ENCODE measurements around the gene ATP2B2. TPM values are rescaled to one million over a fixed set of nuclear protein-coding genes. Genes with fewer than 3 reads are reported as not detected.

ATP2B2 gene
- total RNA-seq, 4 donors from 2014 or later = 0.11 to 0.42 (median 0.15) TPM; not detected in 1

GRCh38 chr3:10487988-10488633 is 17.3 kb downstream of the ATP2B2 start:
- Histone ChIP-seq H3K27ac (no peak overlapping the region), H3K27me3 (no peaks in the 10 kb centered on the region), H3K4me1 (no peaks in the 10 kb centered on the region), H3K9me3 (no peaks in the 10 kb centered on the region), H3K4me3 (replicated peaks in 1 of 3) (no peak overlapping the region), H3K36me3 (no peaks in the 10 kb centered on the region)
- DNase-seq = no peak
- intact Hi-C loops (cut with DNase I) = no loop called here
- WGBS, 2 donors = 79 to 81% methylated on average over 3 of the region's 4 CpGs
- TF ChIP-seq POLR2A (IDR thresholded peaks at IDR 0.05) = no peak
- TF ChIP-seq CTCF (IDR thresholded peaks at IDR 0.05) = no peak

GRCh38 chr3:10485806-10486205 is 19.6 kb downstream of the ATP2B2 start:
- no peak for TF ChIP-seq POLR2A (IDR thresholded peaks at IDR 0.05)
- TF ChIP-seq CTCF (IDR thresholded peaks at IDR 0.05) = no peak
- Histone ChIP-seq H3K27ac (no peak overlapping the region), H3K36me3 (no peaks in the 10 kb centered on the region), H3K4me1 (no peaks in the 10 kb centered on the region), H3K27me3 (no peaks in the 10 kb centered on the region), H3K9me3 (no peaks in the 10 kb centered on the region), H3K4me3 (replicated peaks in 1 of 3) (no peak overlapping the region)
- DNase-seq = no peak
- intact Hi-C loops (cut with DNase I) = no loop called here
- 90 to 98% methylated on average over 7 to 8 of the region's 8 CpGs for WGBS, 2 donors

DNA sequence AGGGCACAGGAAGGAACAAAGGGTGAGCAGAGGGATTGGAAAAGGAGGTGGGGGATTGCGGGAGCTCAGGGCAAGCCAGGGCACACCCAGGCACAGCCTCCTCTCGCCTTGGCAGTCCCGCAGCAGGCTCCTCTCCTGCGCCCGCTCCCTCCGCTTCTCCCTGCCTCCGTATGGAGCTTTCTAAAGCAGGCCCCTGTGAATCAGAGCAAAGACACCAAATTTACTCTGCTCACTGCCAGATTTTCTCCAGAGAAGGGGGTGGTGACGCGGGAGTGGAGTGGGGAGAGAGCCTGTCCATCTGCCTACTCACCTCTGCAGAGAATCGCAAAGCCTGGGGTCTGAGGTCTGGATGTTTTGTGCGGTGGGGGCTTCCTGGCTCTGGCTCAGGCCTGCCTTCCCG is 20.0 kb downstream of the ATP2B2 start:
- intact Hi-C loops (cut with DNase I) = no loop called here
- Histone ChIP-seq H3K27ac (no peak overlapping the region), H3K9me3 (no peaks in the 10 kb centered on the region), H3K27me3 (no peaks in the 10 kb centered on the region), H3K4me1 (no peaks in the 10 kb centered on the region), H3K4me3 (replicated peaks in 1 of 3) (no peak overlapping the region), H3K36me3 (no peaks in the 10 kb centered on the region)
- TF ChIP-seq POLR2A (IDR thresholded peaks at IDR 0.05) (no peak), CTCF (IDR thresholded peaks at IDR 0.05) (no peak)
- DNase-seq = no peak
- 61 to 77% methylated on average over 12 of the region's 12 CpGs for WGBS, 2 donors

DNA sequence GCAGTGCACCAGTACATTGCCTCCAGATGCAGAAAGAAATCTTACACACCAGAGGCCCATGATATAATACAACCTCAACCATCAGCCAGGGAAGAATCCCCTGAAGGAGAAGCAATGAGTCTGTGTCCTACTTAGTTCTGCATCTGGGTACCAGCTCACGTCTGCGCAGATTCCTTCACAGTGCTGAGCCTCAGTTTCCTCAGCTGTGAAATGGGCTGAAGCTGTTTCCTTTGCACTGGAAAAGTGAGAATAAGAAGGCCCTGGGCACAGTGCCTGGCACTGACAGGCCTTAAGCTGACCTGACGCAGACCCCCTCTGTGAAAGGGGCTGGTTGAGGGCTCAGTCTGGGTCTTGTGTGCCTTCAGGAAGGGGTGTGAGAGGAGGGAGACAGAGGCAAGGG is 20.7 kb downstream of the ATP2B2 start:
- WGBS, 2 donors = 91 to 94% methylated on average over 3 of the region's 3 CpGs
- intact Hi-C loops (cut with DNase I) = no loop called here
- Histone ChIP-seq H3K9me3 (no peaks in the 10 kb centered on the region), H3K36me3 (no peaks in the 10 kb centered on the region), H3K27me3 (no peaks in the 10 kb centered on the region), H3K27ac (no peak overlapping the region), H3K4me3 (replicated peaks in 1 of 3) (no peak overlapping the region), H3K4me1 (no peaks in the 10 kb centered on the region)
- TF ChIP-seq POLR2A (IDR thresholded peaks at IDR 0.05) = no peak
- TF ChIP-seq CTCF (IDR thresholded peaks at IDR 0.05) = no peak
- no peak for DNase-seq

DNA sequence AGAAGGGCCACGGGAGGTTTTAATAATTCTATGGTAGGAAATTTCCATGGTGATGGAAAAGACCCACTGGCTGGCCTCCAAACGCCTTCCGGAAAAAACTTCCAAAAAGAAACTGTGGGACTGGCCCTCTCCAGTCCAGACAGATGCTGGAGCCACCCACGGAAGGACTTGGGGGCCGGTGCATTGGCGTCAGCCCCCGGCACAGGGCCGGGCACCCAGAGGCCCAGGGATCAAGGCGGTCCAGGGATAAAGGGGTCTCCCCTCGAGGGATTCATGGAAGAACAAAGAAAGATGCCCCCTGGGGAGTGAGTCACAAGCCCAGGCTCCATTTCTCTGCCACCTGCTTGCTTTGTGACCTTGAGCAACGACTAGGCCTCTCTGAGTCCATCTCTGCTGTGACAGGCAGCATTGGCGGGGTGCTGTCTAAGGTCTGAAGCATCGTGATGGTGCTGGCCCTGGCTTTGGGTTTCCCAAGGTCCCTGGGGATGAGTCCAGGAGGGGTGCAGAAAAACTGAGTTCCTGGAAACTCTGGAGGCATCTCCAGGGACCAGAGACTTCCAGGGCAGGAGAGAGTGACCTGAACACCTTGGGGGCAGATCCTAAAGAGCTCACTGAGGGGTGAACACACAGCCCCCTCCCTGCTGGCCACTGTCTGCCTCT is 21.6 kb downstream of the ATP2B2 start:
- no peak for DNase-seq
- 58 to 69% methylated on average over 11 to 13 of the region's 13 CpGs for WGBS, 2 donors
- H3K27me3 ChIP-seq = no peaks in the 10 kb centered on the region
- H3K4me1 ChIP-seq = no peaks in the 10 kb centered on the region
- TF ChIP-seq CTCF (IDR thresholded peaks at IDR 0.05) = no peak
- TF ChIP-seq POLR2A (IDR thresholded peaks at IDR 0.05) = no peak
- H3K27ac ChIP-seq = no peak overlapping the region
- no peaks in the 10 kb centered on the region for H3K9me3 ChIP-seq
- no peaks in the 10 kb centered on the region for H3K36me3 ChIP-seq
- intact Hi-C loops (cut with DNase I) = no loop called here
- H3K4me3 ChIP-seq (replicated peaks in 1 of 3) = no peak overlapping the region

Measured in thyroid gland (tissue), 4 donors.